GM23248 (cell line): ENCODE data around the gene ANKRD11. TPM values are rescaled to one million over a fixed set of nuclear protein-coding genes. Genes with fewer than 3 reads are reported as not detected.
"Not testable (repeated sequence)": the region's sequence is repeated elsewhere in the genome, so short reads cannot be mapped to it uniquely, and the experiment has no call there.

Experiments used
- DNase-seq: peaks from one replicate; pipeline ENCODE4 v3.0.0-alpha.2; 2015
- H2AFZ ChIP-seq: fragments of 200-600 bp; sonication (generic); 2 replicates; pipeline ENCODE4 v1.6.1; 2016; ENCODE audit warnings: antibody characterized with exemption
- H3F3A ChIP-seq: fragments of 200-600 bp; sonication (generic); 2 replicates; pipeline ENCODE4 v1.6.1; 2016; ENCODE audit warnings: mild to moderate bottlenecking, antibody characterized with exemption, mixed run types; ENCODE audit not compliant: insufficient read depth
- H3K27ac ChIP-seq: fragments of 200-600 bp; sonication (generic); 2 replicates; pipeline ENCODE4 v1.5.1; 2016; ENCODE audit warnings: mild to moderate bottlenecking
- H3K27me3 ChIP-seq: fragments of 200-600 bp; sonication (generic); replicated peaks from 2 replicates; pipeline ENCODE4 v1.6.1; 2016; ENCODE audit warnings: mild to moderate bottlenecking; ENCODE audit not compliant: insufficient read depth
- H3K36me3 ChIP-seq: fragments of 200-600 bp; sonication (generic); 2 replicates; pipeline ENCODE4 v1.6.1; 2016; ENCODE audit warnings: low read depth, mild to moderate bottlenecking
- H3K4me1 ChIP-seq: fragments of 200-600 bp; sonication (generic); 2 replicates; pipeline ENCODE4 v1.6.1; 2016; ENCODE audit warnings: mild to moderate bottlenecking; ENCODE audit not compliant: insufficient read depth
- H3K4me2 ChIP-seq: fragments of 200-600 bp; sonication (generic); one replicate; pipeline ENCODE4 v1.6.1; 2016; ENCODE audit warnings: mild to moderate bottlenecking; ENCODE audit not compliant: unreplicated experiment
- H3K4me3 ChIP-seq: fragments of 200-600 bp; sonication (generic); 2 replicates; pipeline ENCODE4 v1.5.1; 2016; ENCODE audit warnings: mild to moderate bottlenecking
- H3K79me2 ChIP-seq: fragments of 200-600 bp; sonication (generic); 2 replicates; pipeline ENCODE4 v1.6.1; 2016; ENCODE audit warnings: mild to moderate bottlenecking; ENCODE audit not compliant: insufficient read depth
- H3K9ac ChIP-seq: fragments of 200-600 bp; sonication (generic); 2 replicates; pipeline ENCODE4 v1.6.1; 2016; ENCODE audit warnings: mild to moderate bottlenecking
- H3K9me2 ChIP-seq: fragments of 200-600 bp; sonication (generic); 2 replicates; pipeline ENCODE4 v1.6.1; 2016; ENCODE audit warnings: mixed run types, mild to moderate bottlenecking, moderate library complexity; ENCODE audit not compliant: insufficient read depth
- H3K9me3 ChIP-seq: fragments of 200-600 bp; sonication (generic); one replicate; pipeline ENCODE4 v1.6.1; 2017; ENCODE audit warnings: low read depth
- H4K20me1 ChIP-seq: fragments of 200-600 bp; sonication (generic); 2 replicates; pipeline ENCODE4 v1.6.0; 2016; ENCODE audit not compliant: insufficient read depth
- EZH2 ChIP-seq: fragments of 200-600 bp; sonication (generic); IDR thresholded peaks from 2 replicates; pipeline ENCODE4 v1.6.1; 2018; ENCODE audit warnings: antibody characterized with exemption, mild to moderate bottlenecking; ENCODE audit not compliant: insufficient read depth, poor library complexity, severe bottlenecking
- EZH2phosphoT487 ChIP-seq: fragments of 200-600 bp; sonication (generic); IDR thresholded peaks from 2 replicates; pipeline ENCODE4 v1.6.1; 2018; ENCODE audit warnings: antibody characterized with exemption, moderate library complexity, mild to moderate bottlenecking, low read depth; ENCODE audit not compliant: insufficient read depth
- WGBS, 2 experiments: methylation state at CpG; one replicate each; pipeline ENCODE4 v1.1.6; 2015 to 2017; ENCODE audit warnings: low lambda C conversion rate in 2 of 2, low coverage in 1 of 2; ENCODE audit errors: missing lambda C conversion rate in 2 of 2; 5-methylcytosine and 5-hydroxymethylcytosine counted together
- in situ Hi-C: fragments of 300-500 bp; cut with MboI; formaldehyde crosslinking; loops from 2 replicates; pipeline ENCODE4 v1.15.0; 2020
- polyA plus RNA-seq: library from polyadenylated mRNA; unstranded; fragments of >200 nt; fragmentation: Nextera tagmentation; extraction: Ambion mirVana; gene quantifications from 2 replicates; pipeline ENCODE4 v1.2.1, GENCODE V29; 2016
- total RNA-seq: library from RNA; depleted of rRNA; stranded (reverse); fragments of >200 nt; shearing (Covaris generic); gene quantifications from 2 replicates; pipeline ENCODE4 v1.2.3, GENCODE V29; 2014

Gene ANKRD11
- total and polyA plus RNA-seq, 2 experiments from 2014 or later: 39.3 to 84.7 TPM

GRCh38 chr16:89332902-89333245 lies 157.5 kb downstream of the ANKRD11 start:
- Histone ChIP-seq H3K9ac (no peak overlapping the region), H4K20me1 (peaks cover 48% of the 10 kb centered on the region), H3K27ac (peak overlapping the region; percentile 14; the same call in 1 of the 2 replicates)

DNA sequence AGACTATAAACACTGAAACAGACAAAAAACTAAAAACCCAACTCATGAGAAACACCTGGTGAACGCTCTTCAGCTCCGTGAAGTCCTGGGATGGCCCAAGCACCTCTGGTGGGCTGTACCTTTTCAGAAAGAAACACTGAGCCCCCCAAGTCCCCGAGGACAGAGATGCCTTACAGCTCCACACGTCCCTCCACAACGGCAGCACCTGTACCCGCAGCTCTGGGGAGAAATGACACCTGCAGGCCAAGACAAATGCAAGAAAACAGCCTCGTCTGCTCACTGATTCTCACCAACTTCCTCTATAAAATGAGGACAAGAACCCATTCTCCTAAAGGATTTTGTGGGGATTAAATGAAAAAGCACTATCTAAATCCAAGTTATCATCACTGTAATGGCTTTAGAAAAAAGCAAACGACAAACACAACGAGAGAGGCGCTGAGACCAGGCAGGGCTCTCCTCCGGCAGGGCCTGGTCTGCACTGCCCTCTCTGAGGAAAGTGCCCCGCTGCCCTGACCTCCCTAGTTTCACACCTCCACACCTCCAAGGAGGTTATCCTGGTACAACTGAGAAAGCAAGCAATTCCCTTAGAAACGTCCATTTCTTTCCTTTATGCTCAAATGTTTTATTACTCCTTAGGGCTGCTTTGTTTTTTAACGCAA lies 158.0 kb downstream of the ANKRD11 start:
- Histone ChIP-seq H3K9me2 (no peaks in the 10 kb centered on the region), H3K4me1 (peaks cover 38% of the 10 kb centered on the region), H3F3A (peaks cover 30% of the 10 kb centered on the region), H3K9me3 (no peaks in the 10 kb centered on the region), H3K27me3 (no peaks in the 10 kb centered on the region), H3K4me2 (no peak overlapping the region), H4K20me1 (peaks cover 53% of the 10 kb centered on the region; the same call in 1 of the 2 replicates), H2AFZ (no peak overlapping the region), H3K9ac (no peak overlapping the region), H3K36me3 (no peaks in the 10 kb centered on the region), H3K27ac (peak overlapping the region; percentile 14; the same call in 1 of the 2 replicates), H3K79me2 (peaks cover 100% of the 10 kb centered on the region), H3K4me3 (no peak overlapping the region)
- in situ Hi-C loops: no loop called here
- WGBS, 2 experiments: 61 to 63% methylated on average over 14 of the region's 14 CpGs
- no peak for DNase-seq
- no peak for TF ChIP-seq EZH2
- no peak for TF ChIP-seq EZH2phosphoT487

More at GRCh38 chr16:89332902-89333245, 157.5 kb downstream of the ANKRD11 start:
- WGBS, 2 experiments: 55 to 62% methylated on average over 7 of the region's 7 CpGs
- in situ Hi-C loops: no loop called here
- H3K27me3 ChIP-seq: no peaks in the 10 kb centered on the region
- H3K36me3 ChIP-seq: no peaks in the 10 kb centered on the region
- H3K4me1 ChIP-seq: peaks cover 34% of the 10 kb centered on the region
- no peaks in the 10 kb centered on the region for H3K9me2 ChIP-seq
- no peak overlapping the region for H3K4me2 ChIP-seq
- H3F3A ChIP-seq: peaks cover 25% of the 10 kb centered on the region; the same call in 1 of the 2 replicates
- H3K9me3 ChIP-seq: no peaks in the 10 kb centered on the region
- H3K4me3 ChIP-seq: no peak overlapping the region
- no peak overlapping the region for H2AFZ ChIP-seq
- no peak for TF ChIP-seq EZH2
- TF ChIP-seq EZH2phosphoT487: no peak
- peaks cover 100% of the 10 kb centered on the region for H3K79me2 ChIP-seq
- DNase-seq: peak; percentile 38

DNA sequence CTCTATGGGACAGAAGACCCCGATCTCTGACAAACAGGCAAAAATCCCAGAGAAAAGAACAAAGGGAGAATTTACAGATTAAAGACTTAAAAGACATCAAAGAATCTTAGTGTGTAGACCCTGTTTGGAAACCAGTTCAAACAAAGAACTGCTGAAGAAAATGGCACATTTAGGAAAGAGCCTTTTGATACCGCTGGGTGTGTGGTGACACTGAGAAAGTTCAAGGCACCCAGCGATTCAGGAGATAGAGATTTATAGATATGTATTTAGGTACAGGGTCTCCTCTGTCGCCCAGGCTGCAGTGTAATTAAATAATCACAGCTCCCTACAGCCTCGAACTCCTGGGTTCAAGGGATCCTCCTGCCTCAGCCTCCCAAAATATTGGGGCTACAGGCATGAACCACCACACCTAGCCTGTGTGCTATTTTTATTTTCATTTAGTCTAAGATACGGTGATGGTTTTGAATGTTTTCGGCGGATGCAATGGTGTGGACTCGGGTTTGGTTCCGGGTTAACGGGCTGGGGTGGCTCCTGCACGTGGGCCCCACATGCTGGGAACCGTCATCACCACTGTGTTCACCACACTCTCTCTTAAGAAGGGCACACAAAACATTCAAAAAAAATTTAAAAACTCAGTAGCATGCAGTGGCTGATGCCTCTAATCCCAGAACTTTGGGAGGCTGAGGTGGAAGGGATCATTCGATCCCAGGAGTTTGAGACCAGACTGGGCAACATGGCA lies 158.8 kb downstream of the ANKRD11 start:
- Histone ChIP-seq H3K4me2 (no peak overlapping the region), H3K36me3 (no peaks in the 10 kb centered on the region), H3K79me2 (peaks cover 100% of the 10 kb centered on the region), H3K9me3 (no peaks in the 10 kb centered on the region), H3K9ac (no peak overlapping the region), H3K9me2 (no peaks in the 10 kb centered on the region), H2AFZ (no peak overlapping the region), H3K27me3 (no peaks in the 10 kb centered on the region), H3K4me3 (no peak overlapping the region), H3F3A (peaks cover 33% of the 10 kb centered on the region), H3K27ac (no peak overlapping the region), H3K4me1 (peaks cover 47% of the 10 kb centered on the region), H4K20me1 (peaks cover 53% of the 10 kb centered on the region; the same call in 1 of the 2 replicates)
- no peak for DNase-seq
- in situ Hi-C loops: no loop called here
- TF ChIP-seq EZH2phosphoT487: no peak
- TF ChIP-seq EZH2: no peak
- 91 to 92% methylated on average over 14 of the region's 14 CpGs for WGBS, 2 experiments

GRCh38 chr16:89330177-89330856 lies 160.0 kb downstream of the ANKRD11 start:
- peak; percentile 39 for DNase-seq
- H3K4me3 ChIP-seq: no peak overlapping the region
- peaks cover 39% of the 10 kb centered on the region for H3F3A ChIP-seq
- WGBS, 2 experiments: 69 to 73% methylated on average over 21 to 25 of the region's 25 CpGs
- peaks cover 45% of the 10 kb centered on the region; the same call in 1 of the 2 replicates for H4K20me1 ChIP-seq
- H3K4me2 ChIP-seq: no peak overlapping the region
- H3K36me3 ChIP-seq: no peaks in the 10 kb centered on the region
- no peak overlapping the region for H3K27ac ChIP-seq
- H2AFZ ChIP-seq: no peak overlapping the region
- H3K27me3 ChIP-seq: no peaks in the 10 kb centered on the region
- H3K9ac ChIP-seq: no peak overlapping the region
- in situ Hi-C loops: no loop called here
- TF ChIP-seq EZH2: no peak
- no peak for TF ChIP-seq EZH2phosphoT487
- peaks cover 100% of the 10 kb centered on the region for H3K79me2 ChIP-seq
- peaks cover 57% of the 10 kb centered on the region for H3K4me1 ChIP-seq
- H3K9me3 ChIP-seq: no peaks in the 10 kb centered on the region
- H3K9me2 ChIP-seq: no peaks in the 10 kb centered on the region

- H2AFZ ChIP-seq, in situ Hi-C loops, H3K9me2 ChIP-seq, H3K4me2 ChIP-seq, H3K4me3 ChIP-seq, H3K9me3 ChIP-seq, DNase-seq, H3K27me3 ChIP-seq, H3K36me3 ChIP-seq, H3K9ac ChIP-seq: not testable (repeated sequence)
- WGBS, 2 experiments: 93 to 96% methylated on average over 4 of the region's 4 CpGs
- Histone ChIP-seq H3K4me1 (peaks cover 63% of the 10 kb centered on the region), H3F3A (peaks cover 44% of the 10 kb centered on the region), H4K20me1 (peaks cover 40% of the 10 kb centered on the region; the same call in 1 of the 2 replicates), H3K79me2 (peaks cover 100% of the 10 kb centered on the region), H3K27ac (peak overlapping the region; percentile 3; the same call in 1 of the 2 replicates)
These were observed 160.6 kb downstream of the ANKRD11 start for GRCh38 chr16:89329830-89330176.

DNA sequence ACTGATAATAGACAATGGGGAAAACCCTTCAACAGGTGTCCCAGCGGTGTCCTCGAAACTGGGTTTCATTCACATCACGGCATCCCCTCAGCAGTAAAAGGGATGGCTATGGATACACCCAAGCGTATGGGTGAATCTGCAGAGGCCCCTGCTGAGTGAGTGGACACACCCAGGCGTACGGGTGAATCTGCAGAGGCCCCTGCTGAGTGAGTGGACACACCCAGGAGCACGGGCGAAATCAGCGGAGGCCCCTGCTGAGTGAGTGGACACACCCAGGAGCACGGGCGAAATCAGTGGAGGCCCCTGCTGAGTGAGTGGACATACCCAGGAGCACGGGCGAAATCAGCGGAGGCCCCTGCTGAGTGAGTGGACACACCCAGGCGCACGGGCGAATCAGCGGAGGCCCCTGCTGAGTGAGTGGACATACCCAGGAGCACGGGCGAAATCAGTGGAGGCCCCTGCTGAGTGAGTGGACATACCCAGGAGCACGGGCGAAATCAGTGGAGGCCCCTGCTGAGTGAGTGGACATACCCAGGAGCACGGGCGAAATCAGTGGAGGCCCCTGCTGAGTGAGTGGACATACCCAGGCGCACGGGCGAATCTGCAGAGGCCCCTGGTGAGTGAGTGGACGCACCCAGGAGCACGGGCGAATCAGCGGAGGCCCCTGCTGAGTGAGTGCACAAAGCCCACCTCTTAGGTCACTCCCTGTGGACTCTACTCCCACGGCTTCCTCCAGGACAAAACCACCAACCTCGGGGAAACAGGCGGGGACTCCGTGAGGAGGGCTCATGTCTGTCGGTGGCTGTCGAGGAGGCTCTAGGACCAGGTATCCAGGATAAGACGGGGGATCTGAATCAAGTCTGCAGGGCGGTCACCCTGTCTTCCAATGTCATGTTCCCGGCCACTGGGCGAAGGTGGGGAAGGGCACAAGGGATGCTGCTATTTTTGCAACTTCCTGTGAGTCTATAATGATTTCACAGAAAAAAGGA lies 161.7 kb downstream of the ANKRD11 start:
- in situ Hi-C loops: not testable (repeated sequence)
- 88 to 89% methylated on average over 25 to 41 of the region's 41 CpGs for WGBS, 2 experiments

More for the DNA sequence above, 161.7 kb downstream of the ANKRD11 start:
- H3K9me3 ChIP-seq, H3K9me2 ChIP-seq, H2AFZ ChIP-seq, H3K9ac ChIP-seq, H3K4me2 ChIP-seq, H3K27me3 ChIP-seq, H3K36me3 ChIP-seq, H3K4me3 ChIP-seq, DNase-seq: not testable (repeated sequence)
- 0 out of 2 replicates have a peak overlapping the region, but pooled peaks have one; percentile 3 for H3K27ac ChIP-seq
- peaks cover 53% of the 10 kb centered on the region for H3F3A ChIP-seq
- peaks cover 30% of the 10 kb centered on the region; the same call in 1 of the 2 replicates for H4K20me1 ChIP-seq
- H3K79me2 ChIP-seq: peaks cover 100% of the 10 kb centered on the region
- peaks cover 67% of the 10 kb centered on the region for H3K4me1 ChIP-seq
